GM19193 (cell line): ENCODE data around the gene SMARCA2.

Experiments
- POLR2A ChIP-seq: IDR thresholded peaks from 4 replicates; pipeline ENCODE4 v1.6.1; 2011; ENCODE audit not compliant: insufficient read depth, insufficient read length; ENCODE audit errors: extremely low read depth

SMARCA2 gene

GRCh38 chr9:2024888-2025782, 10.0 kb downstream of the SMARCA2 start:
- no peak for TF ChIP-seq POLR2A

- no peak for TF ChIP-seq POLR2A
Observed at GRCh38 chr9:2026220-2026997, 11.3 kb downstream of the SMARCA2 start.

DNA sequence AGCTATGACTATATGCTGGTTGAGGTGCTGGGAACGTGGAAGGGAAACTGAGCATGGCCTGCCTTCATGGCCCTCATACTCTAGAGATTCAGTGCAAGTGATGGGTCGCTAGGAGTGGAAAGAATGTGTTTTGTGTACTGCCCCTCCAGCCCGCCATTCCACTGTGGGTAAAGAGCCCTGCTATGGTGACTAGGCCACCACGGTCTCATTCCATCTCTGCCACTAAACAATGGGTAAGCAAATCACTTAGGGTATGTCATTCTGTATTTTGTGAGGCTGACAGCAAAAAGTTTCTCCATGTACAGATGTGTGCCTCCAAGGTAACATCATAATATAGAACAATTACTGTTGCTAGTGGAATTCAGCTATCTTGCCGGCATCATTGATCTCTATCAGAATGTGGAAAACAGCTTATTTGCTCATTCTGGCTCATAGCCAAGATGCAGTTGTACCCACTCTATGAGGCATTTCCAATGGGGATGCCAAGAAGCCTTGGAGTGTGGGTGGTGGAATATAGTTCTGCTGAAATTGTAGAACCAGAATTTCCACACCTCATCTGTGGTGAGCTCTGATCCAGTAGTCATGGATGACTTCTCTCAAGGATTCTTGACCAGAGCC, 12.5 kb downstream of the SMARCA2 start:
- TF ChIP-seq POLR2A, result no peak

DNA sequence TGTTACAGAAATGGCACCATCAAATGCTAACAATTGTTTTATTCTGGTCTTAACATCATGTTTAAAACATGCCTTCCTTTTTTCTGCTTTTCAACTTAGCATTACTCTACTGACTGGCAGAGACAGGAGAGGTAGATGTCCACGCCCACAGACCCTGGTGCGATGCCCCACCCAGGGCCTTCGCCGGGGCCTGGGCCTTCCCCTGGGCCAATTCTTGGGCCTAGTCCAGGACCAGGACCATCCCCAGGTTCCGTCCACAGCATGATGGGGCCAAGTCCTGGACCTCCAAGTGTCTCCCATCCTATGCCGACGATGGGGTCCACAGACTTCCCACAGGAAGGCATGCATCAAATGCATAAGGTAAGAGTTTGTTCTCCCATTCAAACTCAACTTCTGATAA, 13.7 kb downstream of the SMARCA2 start:
- no peak for TF ChIP-seq POLR2A

- TF ChIP-seq POLR2A, result no peak
Observed at GRCh38 chr9:2029666-2030170, 14.6 kb downstream of the SMARCA2 start.

GRCh38 chr9:2032234-2032633, 17.1 kb downstream of the SMARCA2 start:
- TF ChIP-seq POLR2A, result no peak

DNA sequence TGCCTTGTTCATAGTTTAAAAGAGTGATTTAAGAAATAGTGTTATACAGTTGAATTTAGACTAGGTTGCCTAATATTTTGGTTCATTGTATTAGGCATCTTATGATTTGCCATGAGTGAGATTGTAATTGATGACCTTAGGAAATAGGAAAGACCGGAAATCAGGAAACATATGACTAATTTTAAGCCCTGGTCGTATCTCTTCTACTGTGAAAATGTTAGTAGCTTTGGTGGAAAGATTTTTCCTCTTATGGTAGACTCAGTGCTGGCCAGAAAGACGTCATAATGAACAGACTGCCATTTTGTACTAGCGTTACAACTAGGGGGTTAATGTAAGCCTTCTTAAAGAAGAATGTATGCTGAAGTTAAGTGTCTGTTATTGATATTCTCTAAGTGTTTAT, 21.7 kb downstream of the SMARCA2 start:
- no peak for TF ChIP-seq POLR2A

GRCh38 chr9:2039294-2040180, 24.4 kb downstream of the SMARCA2 start:
- no peak for TF ChIP-seq POLR2A

GRCh38 chr9:2040828-2041227, 25.7 kb downstream of the SMARCA2 start:
- no peak for TF ChIP-seq POLR2A

DNA sequence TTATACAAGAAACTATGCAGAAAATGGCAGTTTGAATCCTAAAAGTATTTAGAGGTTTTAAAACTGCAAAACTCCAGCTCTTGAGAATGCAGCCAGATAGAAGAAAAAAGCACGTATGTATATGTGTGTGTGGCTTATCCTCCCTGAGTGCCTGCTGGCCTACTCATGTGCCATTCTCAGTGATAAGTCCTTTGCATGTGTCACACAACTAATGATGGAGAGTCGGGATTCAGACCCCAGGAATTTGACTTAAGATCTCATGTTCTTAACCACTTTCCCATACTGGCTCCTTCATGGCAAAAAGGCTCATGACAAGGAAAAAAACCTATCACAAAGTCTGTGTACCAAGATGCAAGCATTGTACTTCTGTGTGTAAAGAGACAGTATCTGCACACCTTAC, 26.6 kb downstream of the SMARCA2 start:
- TF ChIP-seq POLR2A, result no peak

DNA sequence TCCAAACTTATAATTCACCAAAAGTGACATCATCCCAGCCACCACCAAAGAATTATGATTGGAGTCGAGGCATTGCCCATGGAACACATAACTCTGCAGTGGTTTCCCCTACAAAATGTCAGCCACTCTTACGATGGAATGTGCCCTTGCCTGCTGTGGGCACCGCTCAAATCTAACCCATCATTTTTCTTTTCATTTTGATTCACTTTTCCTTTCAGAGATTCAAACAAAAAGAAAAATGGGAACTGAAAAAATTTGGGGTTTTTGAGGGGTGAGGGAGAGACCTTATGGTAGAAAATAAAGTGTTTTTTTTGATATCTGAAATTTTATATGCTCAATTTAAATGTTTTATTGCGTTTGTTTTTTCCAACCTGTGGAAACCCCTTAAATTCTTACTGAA, 28.1 kb downstream of the SMARCA2 start:
- no peak for TF ChIP-seq POLR2A

DNA sequence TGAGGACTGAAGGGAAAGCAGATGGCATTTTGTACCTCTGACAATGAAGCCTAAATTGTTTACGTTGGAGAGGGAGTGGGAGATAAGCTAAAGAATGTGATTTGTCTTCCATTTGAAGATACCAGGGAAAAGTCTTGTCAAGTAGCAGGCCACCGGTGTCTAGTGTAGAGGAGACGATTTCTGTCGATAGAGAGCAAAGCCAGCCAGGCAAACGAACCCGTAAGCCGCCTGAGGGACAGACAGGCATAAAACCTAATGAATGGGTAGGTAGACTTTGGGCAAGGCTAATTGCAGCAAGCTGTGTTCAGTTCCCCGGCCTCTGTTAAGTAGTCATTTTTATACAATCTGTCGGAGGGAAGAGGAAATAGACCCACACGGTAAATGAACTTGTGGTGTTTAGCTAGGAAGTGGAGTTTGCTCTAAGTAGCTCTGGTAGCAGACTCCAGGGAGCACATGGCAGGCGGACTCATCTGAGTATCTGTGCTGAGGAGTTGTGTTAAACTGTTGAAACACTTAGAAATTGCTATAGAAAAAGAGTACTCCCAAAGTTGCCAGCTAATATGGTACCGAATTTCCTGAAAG, 28.8 kb downstream of the SMARCA2 start:
- no peak for TF ChIP-seq POLR2A

DNA sequence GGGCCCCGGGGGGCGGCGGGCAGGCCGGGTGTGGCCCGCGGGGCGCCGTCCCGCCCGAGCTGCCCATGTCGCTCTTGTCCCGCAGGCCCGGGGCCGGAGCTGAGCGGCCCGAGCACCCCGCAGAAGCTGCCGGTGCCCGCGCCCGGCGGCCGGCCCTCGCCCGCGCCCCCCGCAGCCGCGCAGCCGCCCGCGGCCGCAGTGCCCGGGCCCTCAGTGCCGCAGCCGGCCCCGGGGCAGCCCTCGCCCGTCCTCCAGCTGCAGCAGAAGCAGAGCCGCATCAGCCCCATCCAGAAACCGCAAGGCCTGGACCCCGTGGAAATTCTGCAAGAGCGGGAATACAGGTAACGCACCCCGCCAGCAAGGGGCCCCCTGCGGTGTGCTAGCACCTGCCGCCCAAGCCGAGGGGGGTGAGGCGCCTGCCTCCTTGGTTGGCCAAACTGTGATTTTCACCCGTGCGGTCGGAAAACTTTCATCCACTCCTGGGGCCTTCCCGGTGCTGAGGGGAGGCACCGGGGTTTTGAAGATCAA, 32.1 kb downstream of the SMARCA2 start:
- no peak for TF ChIP-seq POLR2A

DNA sequence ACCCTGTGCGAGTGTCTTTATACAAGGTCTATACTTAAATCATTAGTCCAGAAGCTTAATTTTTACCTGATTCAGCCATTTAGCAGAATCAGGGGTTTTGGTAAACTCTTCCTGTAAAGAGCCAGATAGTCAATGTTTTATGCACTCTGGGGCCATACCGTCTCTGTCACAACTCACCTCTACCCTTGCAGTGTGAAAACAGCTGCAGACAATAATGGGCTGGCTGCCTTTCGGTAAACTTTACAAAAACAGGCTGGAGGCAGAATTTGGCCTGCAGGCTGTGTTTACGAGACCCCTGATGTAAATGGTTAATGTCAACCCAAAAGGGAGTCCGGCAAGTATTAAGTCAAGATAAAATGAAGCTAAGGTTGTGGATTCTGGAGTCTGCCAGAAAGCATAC, 32.8 kb downstream of the SMARCA2 start:
- TF ChIP-seq POLR2A, result no peak
